ENCODE results near the gene ZNF263.
A peak's percentile ranks its signal among the peaks of the same experiment; 100 is the strongest.

GRCh38 chr16:3234857-3235561 lies 48.3 kb upstream of the ZNF263 start, which contains the start of gene ZNF200:
- TF ChIP-seq, protein P1, sequence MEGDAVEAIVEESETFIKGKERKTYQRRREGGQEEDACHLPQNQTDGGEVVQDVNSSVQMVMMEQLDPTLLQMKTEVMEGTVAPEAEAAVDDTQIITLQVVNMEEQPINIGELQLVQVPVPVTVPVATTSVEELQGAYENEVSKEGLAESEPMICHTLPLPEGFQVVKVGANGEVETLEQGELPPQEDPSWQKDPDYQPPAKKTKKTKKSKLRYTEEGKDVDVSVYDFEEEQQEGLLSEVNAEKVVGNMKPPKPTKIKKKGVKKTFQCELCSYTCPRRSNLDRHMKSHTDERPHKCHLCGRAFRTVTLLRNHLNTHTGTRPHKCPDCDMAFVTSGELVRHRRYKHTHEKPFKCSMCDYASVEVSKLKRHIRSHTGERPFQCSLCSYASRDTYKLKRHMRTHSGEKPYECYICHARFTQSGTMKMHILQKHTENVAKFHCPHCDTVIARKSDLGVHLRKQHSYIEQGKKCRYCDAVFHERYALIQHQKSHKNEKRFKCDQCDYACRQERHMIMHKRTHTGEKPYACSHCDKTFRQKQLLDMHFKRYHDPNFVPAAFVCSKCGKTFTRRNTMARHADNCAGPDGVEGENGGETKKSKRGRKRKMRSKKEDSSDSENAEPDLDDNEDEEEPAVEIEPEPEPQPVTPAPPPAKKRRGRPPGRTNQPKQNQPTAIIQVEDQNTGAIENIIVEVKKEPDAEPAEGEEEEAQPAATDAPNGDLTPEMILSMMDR (IDR thresholded peaks at IDR 0.05) = no peak
- no peak for TF ChIP-seq RFX5 (IDR thresholded peaks at IDR 0.05; ENCODE audit: low read length)
- peak; percentile 26; the same call in 1 of the 2 replicates for TF ChIP-seq TCF12 (IDR thresholded peaks at IDR 0.05)
- no peak for TF ChIP-seq YY1 (IDR thresholded peaks at IDR 0.05; ENCODE audit: low read depth)
- peak; percentile 90 for TF ChIP-seq NFIC (IDR thresholded peaks at IDR 0.05; ENCODE audit: borderline replicate concordance)
- no peak for TF ChIP-seq EZH2phosphoT487 (IDR thresholded peaks at IDR 0.05; ENCODE audit: borderline replicate concordance, low read depth)
- TF ChIP-seq POLR2AphosphoS5 (IDR thresholded peaks at IDR 0.05; ENCODE audit: low read depth, low read length) = peak; percentile 88; the same call in 1 of the 2 replicates
- no peak for TF ChIP-seq SMC3 (IDR thresholded peaks at IDR 0.05; ENCODE audit: low read depth, low read length)
- TF ChIP-seq, protein P2, sequence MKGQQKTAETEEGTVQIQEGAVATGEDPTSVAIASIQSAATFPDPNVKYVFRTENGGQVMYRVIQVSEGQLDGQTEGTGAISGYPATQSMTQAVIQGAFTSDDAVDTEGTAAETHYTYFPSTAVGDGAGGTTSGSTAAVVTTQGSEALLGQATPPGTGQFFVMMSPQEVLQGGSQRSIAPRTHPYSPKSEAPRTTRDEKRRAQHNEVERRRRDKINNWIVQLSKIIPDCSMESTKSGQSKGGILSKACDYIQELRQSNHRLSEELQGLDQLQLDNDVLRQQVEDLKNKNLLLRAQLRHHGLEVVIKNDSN (IDR thresholded peaks at IDR 0.05; ENCODE audit: borderline replicate concordance, low read depth) = no peak
- TF ChIP-seq REST (IDR thresholded peaks at IDR 0.05; ENCODE audit: low read depth, low read length) = no peak
- no peak for TF ChIP-seq TEAD4 (IDR thresholded peaks at IDR 0.05; ENCODE audit: borderline replicate concordance, insufficient read depth)
- TF ChIP-seq GABPA (IDR thresholded peaks at IDR 0.05; ENCODE audit: low read depth) = peak; percentile 93
- peak; percentile 75 for TF ChIP-seq TAF1 (IDR thresholded peaks at IDR 0.05; ENCODE audit: borderline replicate concordance, low read depth, low read length)
- no peak for TF ChIP-seq RAD21 (IDR thresholded peaks at IDR 0.05; ENCODE audit: low read length)

Measured in SK-N-SH (cell line).